IPS-20b (cell line): ENCODE measurements around the gene SET.
"Not testable (repeated sequence)": the region's sequence is repeated elsewhere in the genome, so short reads cannot be mapped to it uniquely, and the experiment has no call there.

Source experiments
- H3K27ac ChIP-seq: one replicate; pipeline ENCODE4 v1.5.1; 2013; ENCODE audit warnings: low read length
- H3K27me3 ChIP-seq: 2 replicates; pipeline ENCODE4 v1.6.1; 2013; ENCODE audit warnings: mild to moderate bottlenecking, low read length, inconsistent platforms; ENCODE audit not compliant: insufficient read depth
- H3K36me3 ChIP-seq: 2 replicates; pipeline ENCODE4 v1.6.1; 2013; ENCODE audit warnings: low read depth, mild to moderate bottlenecking, inconsistent platforms, low read length, moderate library complexity; ENCODE audit not compliant: insufficient read depth
- H3K4me1 ChIP-seq: 2 replicates; pipeline ENCODE4 v1.6.1; 2013; ENCODE audit warnings: mild to moderate bottlenecking, control low read depth, inconsistent platforms, low read length, moderate library complexity; ENCODE audit not compliant: insufficient read depth
- H3K4me3 ChIP-seq: 2 replicates; pipeline ENCODE4 v1.5.1; 2013; ENCODE audit warnings: mild to moderate bottlenecking, low read length, inconsistent platforms
- H3K9ac ChIP-seq: 2 replicates; pipeline ENCODE4 v1.6.1; 2013; ENCODE audit warnings: low read depth, mild to moderate bottlenecking, inconsistent platforms, low read length, moderate library complexity
- H3K9me3 ChIP-seq: 2 replicates; pipeline ENCODE4 v1.6.1; 2013; ENCODE audit warnings: mild to moderate bottlenecking, low read depth, low read length, inconsistent platforms; ENCODE audit not compliant: insufficient read depth

The SET gene

DNA sequence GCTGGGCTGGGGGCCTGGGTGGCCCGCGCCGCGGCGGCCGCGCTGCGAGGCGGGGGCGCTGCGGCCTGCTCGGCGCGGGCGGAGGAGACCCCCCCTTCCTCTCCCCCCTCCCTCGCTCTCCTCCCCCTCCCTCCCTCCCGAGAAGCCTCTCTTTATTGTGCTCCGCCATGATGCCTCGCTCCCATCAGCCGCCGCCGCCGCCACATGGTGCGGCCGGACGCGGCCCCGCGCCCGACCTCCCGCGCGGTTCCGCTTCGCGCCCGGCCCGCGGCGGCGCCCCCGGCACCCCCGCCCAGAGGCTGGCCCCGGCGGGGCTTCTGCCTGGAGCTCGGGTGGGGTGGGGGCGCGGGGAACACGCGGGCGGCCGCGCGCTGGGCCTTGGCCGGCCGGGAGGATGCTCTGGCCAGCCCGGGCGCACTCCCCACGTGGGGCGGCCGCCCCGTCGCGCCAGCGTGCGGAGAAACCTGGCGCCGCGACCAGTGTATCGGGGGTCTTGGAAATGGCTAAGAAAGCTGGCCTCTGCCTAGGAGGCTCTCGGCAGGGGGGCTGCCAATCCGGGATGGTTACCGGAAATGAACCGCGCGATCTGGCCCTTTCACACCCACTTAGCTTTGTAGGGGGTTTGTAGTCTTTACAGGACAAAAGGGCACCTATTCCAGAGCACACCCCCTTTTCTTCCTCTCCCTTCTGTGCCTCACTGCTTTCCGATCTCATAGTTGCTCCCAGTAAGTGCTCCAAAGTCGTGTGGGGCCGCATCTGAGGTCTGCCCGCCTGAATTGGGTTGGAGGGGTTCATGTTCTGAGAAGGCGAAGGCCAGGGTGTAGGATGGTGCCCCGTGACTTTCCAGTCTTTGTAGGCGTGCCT, 1.0 kb downstream of the SET start:
- H3K4me3 ChIP-seq, result peak overlapping the region; percentile 97

DNA sequence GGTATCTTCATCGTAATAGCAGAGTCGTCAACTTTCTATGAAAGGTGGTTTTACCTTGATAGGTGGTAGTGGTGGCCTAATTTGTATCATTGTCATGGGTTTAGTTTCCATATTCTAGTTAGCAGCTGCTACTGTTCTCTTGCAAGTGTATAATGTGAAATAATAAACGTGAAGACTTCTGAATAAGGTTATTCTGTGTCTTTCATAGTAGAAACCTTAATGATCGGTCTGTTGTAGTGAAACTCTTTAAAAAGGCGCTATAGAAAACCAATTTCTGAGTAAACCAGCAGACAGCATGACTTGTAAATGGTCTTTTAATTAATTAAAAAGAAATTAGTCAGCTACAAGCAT, 1.6 kb downstream of the SET start:
- Histone ChIP-seq H3K4me1 (peaks cover 5% of the 10 kb centered on the region), H3K36me3 (peaks cover 66% of the 10 kb centered on the region), H3K9ac (peak overlapping the region; percentile 96), H3K9me3 (no peaks in the 10 kb centered on the region), H3K4me3 (peak overlapping the region; percentile 97), H3K27ac (peak overlapping the region; percentile 88), H3K27me3 (no peaks in the 10 kb centered on the region)

More for the DNA sequence above, 1.0 kb downstream of the SET start:
- peak overlapping the region; percentile 88 for H3K27ac ChIP-seq
- H3K4me1 ChIP-seq, result peaks cover 5% of the 10 kb centered on the region
- H3K9me3 ChIP-seq, result no peaks in the 10 kb centered on the region
- H3K9ac ChIP-seq, result peak overlapping the region; percentile 96
- no peaks in the 10 kb centered on the region for H3K27me3 ChIP-seq
- peaks cover 66% of the 10 kb centered on the region for H3K36me3 ChIP-seq

DNA sequence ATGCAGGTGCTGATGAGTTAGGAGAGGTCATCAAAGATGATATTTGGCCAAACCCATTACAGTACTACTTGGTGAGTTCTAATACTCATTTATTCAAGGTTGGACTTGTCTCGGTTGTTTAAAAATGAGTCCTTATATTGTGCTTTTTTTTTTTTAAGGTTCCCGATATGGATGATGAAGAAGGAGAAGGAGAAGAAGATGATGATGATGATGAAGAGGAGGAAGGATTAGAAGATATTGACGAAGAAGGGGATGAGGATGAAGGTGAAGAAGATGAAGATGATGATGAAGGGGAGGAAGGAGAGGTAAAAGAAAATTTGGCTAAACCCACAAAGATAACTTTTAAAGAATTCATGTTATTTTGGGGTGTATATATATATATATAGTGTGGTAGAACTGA, 4.7 kb downstream of the SET start:
- not testable (repeated sequence) for H3K4me1 ChIP-seq, H3K27me3 ChIP-seq, H3K4me3 ChIP-seq, H3K9ac ChIP-seq, H3K27ac ChIP-seq, H3K9me3 ChIP-seq
- H3K36me3 ChIP-seq, result peaks cover 71% of the 10 kb centered on the region

DNA sequence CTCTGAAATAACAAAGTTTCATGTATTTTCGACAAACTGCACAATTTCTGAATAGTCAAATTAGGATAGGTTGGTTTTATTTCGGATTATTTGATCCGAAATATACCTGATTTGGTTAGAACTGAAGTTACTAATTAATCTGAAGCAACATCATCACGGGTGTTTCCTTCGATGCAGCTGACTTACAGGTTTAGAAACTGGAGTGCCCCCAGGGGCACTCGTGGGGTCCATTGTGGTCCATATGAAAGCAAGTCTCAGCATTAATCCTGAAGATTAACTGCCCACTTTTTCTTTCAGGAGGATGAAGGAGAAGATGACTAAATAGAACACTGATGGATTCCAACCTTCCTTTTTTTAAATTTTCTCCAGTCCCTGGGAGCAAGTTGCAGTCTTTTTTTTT, 5.3 kb downstream of the SET start:
- Histone ChIP-seq H3K9me3 (no peaks in the 10 kb centered on the region), H3K27ac (no peak overlapping the region), H3K36me3 (peaks cover 71% of the 10 kb centered on the region), H3K4me1 (no peaks in the 10 kb centered on the region; the same call in 1 of the 2 replicates), H3K9ac (no peak overlapping the region), H3K4me3 (no peak overlapping the region), H3K27me3 (no peaks in the 10 kb centered on the region)

DNA sequence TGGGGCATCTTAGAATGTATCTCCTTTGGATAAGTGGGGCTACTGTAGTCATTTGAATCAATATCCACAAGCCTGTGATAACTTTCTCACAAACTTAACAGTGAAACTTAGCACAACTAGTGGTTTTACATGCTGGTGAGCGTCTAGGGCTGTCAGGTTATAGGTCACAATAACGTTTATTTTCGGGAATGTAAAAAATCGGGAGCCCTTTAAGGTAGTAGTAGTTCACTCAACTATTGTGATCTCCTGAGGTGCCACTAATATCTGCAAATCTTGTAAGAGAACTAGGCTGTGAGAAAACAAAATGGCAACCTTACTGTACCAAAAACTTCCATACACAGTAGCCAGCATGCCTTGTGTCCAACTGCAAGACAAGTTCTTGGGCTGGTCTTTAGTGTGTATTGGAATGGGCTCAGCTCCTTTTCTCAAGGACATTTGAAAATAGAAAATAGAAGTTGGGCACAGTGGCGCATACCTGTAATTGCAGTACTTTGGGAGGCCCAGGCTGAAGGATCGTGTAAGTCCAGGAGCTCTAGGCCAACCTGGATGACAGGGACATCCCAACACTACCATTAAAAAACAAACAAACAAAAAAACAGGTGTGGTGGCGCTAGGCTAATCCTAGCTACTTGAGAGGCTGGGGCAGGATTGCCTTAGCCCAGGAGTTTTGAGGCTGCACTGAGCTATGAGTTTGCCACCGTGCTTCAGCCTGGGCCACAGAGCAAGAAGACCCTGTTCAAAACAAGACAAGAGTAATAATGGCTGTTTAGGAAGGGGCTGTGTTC, 8.1 kb downstream of the SET start:
- Histone ChIP-seq H3K27me3 (no peaks in the 10 kb centered on the region), H3K9me3 (no peaks in the 10 kb centered on the region), H3K27ac (no peak overlapping the region), H3K4me3 (no peak overlapping the region), H3K4me1 (no peaks in the 10 kb centered on the region), H3K9ac (no peak overlapping the region), H3K36me3 (peaks cover 51% of the 10 kb centered on the region)

DNA sequence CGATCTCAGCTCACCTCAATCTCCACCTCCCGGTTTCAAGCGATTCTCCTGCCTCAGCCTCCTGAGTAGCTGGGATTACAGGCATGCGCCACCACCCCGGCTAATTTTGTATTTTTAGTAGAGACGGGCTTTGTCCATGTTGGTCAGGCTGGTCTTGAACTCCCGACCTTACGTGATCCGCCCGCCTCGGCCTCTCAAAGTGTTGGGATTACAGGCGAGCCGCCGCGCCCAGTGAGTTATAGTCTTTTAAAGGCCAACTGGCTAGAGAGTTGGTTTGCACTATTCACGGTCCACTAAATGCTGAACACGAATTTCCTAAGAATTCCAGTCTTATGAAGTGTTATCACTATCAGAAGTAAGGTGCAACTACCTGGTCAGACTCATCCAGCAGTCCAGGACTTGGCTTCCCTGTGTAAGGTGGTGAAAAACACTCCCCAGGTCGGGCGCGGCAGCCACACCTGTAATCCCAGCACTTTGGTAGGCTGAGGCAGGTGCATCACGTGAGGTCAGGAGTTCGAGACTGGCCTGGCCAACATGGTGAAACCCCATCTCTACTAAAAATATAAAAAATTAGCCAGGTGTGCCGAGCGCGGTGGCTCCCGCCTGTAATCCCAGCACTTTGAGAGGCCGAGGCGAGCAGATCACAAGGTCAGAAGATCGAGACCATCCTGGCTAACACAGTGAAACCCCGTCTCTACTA, 10.2 kb downstream of the SET start:
- not testable (repeated sequence) for H3K27ac ChIP-seq, H3K9ac ChIP-seq, H3K9me3 ChIP-seq, H3K4me3 ChIP-seq, H3K4me1 ChIP-seq, H3K27me3 ChIP-seq
- peaks cover 29% of the 10 kb centered on the region for H3K36me3 ChIP-seq

DNA sequence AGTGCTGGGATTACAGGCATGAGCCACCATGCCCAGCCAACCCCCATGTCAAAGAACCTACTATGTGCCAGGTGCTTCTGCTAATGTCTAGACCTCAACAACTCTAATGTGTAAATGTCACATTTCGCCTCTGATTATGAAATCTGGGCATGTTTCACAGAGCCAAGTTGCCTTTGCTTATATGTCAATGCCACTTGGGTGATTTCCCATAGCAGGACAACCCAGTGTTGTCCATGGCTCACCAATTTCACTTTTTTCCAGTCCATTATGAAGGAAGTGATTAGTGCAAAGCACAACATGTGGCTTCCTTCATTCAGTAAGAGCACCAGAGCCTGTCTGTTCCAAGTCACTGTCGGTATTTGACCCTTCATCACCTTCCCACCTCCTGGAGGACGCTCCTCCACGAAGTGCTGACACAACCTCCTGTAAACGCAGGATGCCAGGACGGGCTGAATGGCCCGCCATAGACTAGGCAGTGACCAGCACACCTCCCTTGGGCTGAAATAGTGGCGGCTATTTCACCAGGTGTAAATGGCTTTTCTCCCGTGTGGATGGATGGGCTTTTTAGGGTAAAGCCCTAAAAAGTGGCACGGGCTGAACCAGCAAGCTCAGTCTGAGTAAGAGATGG, 12.3 kb downstream of the SET start:
- Histone ChIP-seq H3K27me3 (peaks cover 5% of the 10 kb centered on the region; the same call in 1 of the 2 replicates), H3K36me3 (peaks cover 12% of the 10 kb centered on the region), H3K4me1 (no peaks in the 10 kb centered on the region), H3K9ac (no peak overlapping the region), H3K27ac (no peak overlapping the region), H3K4me3 (no peak overlapping the region), H3K9me3 (no peaks in the 10 kb centered on the region)

DNA sequence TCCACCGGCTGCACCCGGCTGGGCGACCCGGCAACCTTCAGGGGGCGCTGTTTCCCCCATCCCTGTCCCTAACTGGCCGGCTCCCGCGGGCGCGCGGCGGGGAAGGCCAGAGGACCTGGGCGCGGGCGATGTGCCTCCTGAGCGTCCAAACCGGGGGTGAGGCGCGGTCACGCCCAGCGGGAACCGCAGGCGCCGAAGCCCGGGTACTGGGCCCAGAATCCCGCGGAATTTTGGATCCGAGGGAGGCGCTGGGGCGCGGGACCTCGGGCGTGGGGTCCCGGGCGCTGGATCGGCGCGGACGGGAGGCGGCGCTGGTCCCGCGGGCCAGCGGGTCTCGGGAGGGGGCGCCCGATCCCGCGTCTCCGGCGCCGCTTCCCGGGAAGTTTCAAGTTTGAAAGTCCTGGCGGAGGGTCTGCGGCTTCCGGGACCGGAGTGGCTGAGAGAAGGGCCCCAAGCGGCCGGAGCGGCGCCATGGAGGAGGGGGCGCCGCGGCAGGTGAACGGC, 13.5 kb downstream of the SET start, which contains the start of gene PKN3:
TSS of gene PKN3 (plus strand) at position 59 of the 504 bp plus-strand sequence. CDS start at position 472, 413 bp downstream.
- H3K4me1 ChIP-seq, result no peaks in the 10 kb centered on the region
- peak within 1 kb of the TSS; percentile 68; the same call in 1 of the 2 replicates for H3K9ac ChIP-seq
- peaks cover 3% of the 10 kb centered on the region for H3K36me3 ChIP-seq
- H3K4me3 ChIP-seq, result peak within 1 kb of the TSS; percentile 79
- no peaks in the 10 kb centered on the region for H3K9me3 ChIP-seq
- no peak within 1 kb of the TSS for H3K27ac ChIP-seq
- peaks cover 5% of the 10 kb centered on the region; the same call in 1 of the 2 replicates for H3K27me3 ChIP-seq

DNA sequence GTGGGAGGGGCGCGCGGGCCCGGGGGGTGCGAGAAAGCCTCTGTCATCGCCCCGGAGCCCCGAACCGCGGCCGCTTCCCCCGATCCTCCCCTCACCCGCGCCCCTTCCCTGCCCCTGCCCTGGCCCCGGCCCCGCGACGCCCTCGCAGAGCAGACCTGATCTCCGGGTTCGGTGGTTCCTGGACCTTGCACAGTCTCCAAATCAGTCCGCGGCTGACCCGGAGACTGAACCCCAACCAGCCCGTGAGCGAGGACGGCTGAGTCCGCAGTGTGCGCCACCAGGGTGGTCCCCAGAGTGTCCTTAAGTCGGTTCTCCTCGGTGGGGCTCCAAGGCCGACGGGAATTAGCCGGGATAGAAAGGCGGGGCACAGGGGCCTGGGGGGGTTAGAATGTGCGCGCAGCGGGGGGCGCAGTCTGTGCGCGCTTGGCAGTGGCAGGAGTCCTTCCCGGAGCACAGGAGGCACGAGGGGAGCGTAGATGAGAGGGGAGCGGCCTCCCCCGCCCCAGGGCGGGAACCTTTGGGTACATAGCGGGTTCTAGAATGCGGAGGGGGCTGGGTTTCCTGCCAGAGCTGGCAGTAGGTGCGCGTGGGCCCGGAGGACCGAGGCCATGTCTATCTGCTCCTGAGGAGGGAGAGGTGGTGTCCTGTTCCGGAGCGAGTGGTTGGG, 14.1 kb downstream of the SET start:
- H3K9ac ChIP-seq, result peak overlapping the region; percentile 68; the same call in 1 of the 2 replicates
- H3K4me1 ChIP-seq, result no peaks in the 10 kb centered on the region
- H3K27me3 ChIP-seq, result peaks cover 5% of the 10 kb centered on the region; the same call in 1 of the 2 replicates
- no peaks in the 10 kb centered on the region for H3K9me3 ChIP-seq
- H3K27ac ChIP-seq, result no peak overlapping the region
- H3K4me3 ChIP-seq, result peak overlapping the region; percentile 79
- H3K36me3 ChIP-seq, result no peaks in the 10 kb centered on the region; the same call in 1 of the 2 replicates

DNA sequence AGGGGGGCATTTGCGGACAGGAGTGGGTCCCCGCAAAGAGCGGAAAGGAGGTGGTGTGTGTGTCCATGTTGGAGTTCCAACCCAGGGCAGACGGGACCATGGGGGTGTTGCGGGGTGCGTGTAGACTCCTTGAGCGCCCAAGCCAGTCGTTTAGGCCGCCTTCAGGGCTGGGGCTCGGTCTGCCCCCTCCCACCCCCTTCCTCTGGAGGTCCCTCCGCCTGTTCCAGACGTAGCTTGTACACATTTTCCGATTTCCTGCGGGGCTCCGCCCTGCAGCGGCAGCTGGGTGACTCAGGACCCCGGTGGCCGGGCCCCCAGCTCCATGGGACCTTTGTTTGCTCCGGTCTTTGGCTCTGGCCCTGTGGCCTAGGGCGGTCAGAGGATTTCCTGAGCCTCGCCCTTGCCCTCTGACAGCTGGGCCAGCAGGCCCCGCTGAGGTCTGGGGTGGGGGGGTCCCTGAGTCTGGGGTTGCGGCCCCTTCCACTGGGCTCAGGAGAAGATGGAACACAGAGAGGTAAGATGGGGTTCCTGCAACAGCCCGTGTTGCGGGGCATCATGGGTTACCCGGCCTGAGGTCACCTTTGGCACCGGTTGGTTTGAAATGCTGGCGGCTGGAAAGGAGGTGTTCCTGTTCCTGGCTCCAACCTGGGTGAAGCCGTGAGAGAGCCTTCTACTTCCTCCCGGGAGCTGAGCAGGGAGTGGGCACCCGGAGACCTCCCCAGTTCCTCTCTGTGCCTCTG, 14.8 kb downstream of the SET start:
- peaks cover 5% of the 10 kb centered on the region; the same call in 1 of the 2 replicates for H3K27me3 ChIP-seq
- H3K27ac ChIP-seq, result no peak overlapping the region
- no peaks in the 10 kb centered on the region for H3K9me3 ChIP-seq
- no peaks in the 10 kb centered on the region for H3K4me1 ChIP-seq
- peak overlapping the region; percentile 79 for H3K4me3 ChIP-seq
- no peaks in the 10 kb centered on the region; the same call in 1 of the 2 replicates for H3K36me3 ChIP-seq
- H3K9ac ChIP-seq, result peak overlapping the region; percentile 68; the same call in 1 of the 2 replicates
